Gastrocnemius medialis (tissue), 4 donors: ENCODE data around the gene WDR72. TPM values are rescaled to one million over a fixed set of nuclear protein-coding genes. Genes with fewer than 3 reads are reported as not detected.
A peak's percentile ranks its signal among the peaks of the same experiment; 100 is the strongest.

ENCODE experiments used
- ATAC-seq, 2 donors: fragments of 150-250 bp; one replicate each; pipeline ENCODE4 v1.9.1; 2016
- DNase-seq, 2 donors: peaks; one replicate each; pipeline ENCODE4 v3.0.0-alpha.2; 2019
- H3K27ac ChIP-seq, 4 donors: fragments of 200-600 bp; sonication (generic); 1 replicate in 1 of 4; 2 replicates in 3 of 4; pipeline ENCODE4 v1.5.1; 2016 to 2018; ENCODE audit warnings: mild to moderate bottlenecking in 2 of 4, moderate library complexity in 1 of 4
- H3K27me3 ChIP-seq, 3 donors: fragments of 200-600 bp; sonication (generic) in 2 of 3; 1 replicate in 1 of 3; 2 replicates in 2 of 3; pipeline versions ENCODE4 v1.5.1 to v1.6.0; 2016 to 2019; ENCODE audit warnings: mild to moderate bottlenecking in 1 of 3, moderate library complexity in 1 of 3
- H3K36me3 ChIP-seq, 2 donors: fragments of 200-600 bp; sonication (generic) in 1 of 2; one replicate each; pipeline ENCODE4 v1.5.1; 2017 to 2018
- H3K4me1 ChIP-seq, 2 donors: fragments of 200-600 bp; sonication (generic) in 1 of 2; one replicate each; pipeline ENCODE4 v1.5.1; 2016 to 2017; ENCODE audit warnings: mild to moderate bottlenecking in 2 of 2
- H3K4me3 ChIP-seq, 4 donors: fragments of 200-600 bp; sonication (generic) in 3 of 4; 1 replicate in 1 of 4; 2 replicates in 3 of 4; pipeline ENCODE4 v1.5.1; 2016 to 2019; ENCODE audit warnings: mild to moderate bottlenecking in 2 of 4
- H3K9me3 ChIP-seq, 3 donors: fragments of 200-600 bp; sonication (generic) in 2 of 3; 1 replicate in 1 of 3; 2 replicates in 2 of 3; pipeline ENCODE4 v1.5.1; 2016 to 2019
- POLR2A ChIP-seq, 2 donors: fragments of 450-650 bp; IDR thresholded peaks; one replicate each; pipeline ENCODE4 v1.6.1; 2017; ENCODE audit warnings: antibody characterized with exemption in 2 of 2, mild to moderate bottlenecking in 2 of 2, moderate library complexity in 2 of 2
- in situ Hi-C, 4 donors: fragments of 200-750 bp; cut with MboI; loops; one replicate each; pipeline versions ENCODE4 v1.15.0 to v1.8.0; 2017; ENCODE audit warnings: low sequenced_read_pairs in 4 of 4
- intact Hi-C: fragments of 100-400 bp; cut with DNase I; formaldehyde crosslinking; loops from one replicate; pipeline ENCODE4 v1.15.1; 2023; ENCODE audit warnings: low total_unique reads
- total RNA-seq, 4 donors: library from RNA; depleted of rRNA; stranded (reverse); fragments of >200 nt; gene quantifications; one replicate each; pipeline versions ENCODE4 v1.1.0 to v1.2.3, GENCODE V29; 2016
- TF ChIP-seq, protein P1 (sequence below), 5 experiments: fragments of 450-650 bp in 3 of 5; fragments of 200-600 bp in 2 of 5; sonication (generic) in 2 of 5; IDR thresholded peaks in 4 of 5; conservative IDR thresholded peaks in 1 of 5; 1 replicate in 4 of 5; 2 replicates in 1 of 5; pipeline ENCODE4 v1.5.1; 2016 to 2019; ENCODE audit warnings: antibody characterized with exemption in 5 of 5, mild to moderate bottlenecking in 3 of 5, moderate library complexity in 3 of 5

WDR72 gene
- total RNA-seq: under 1 TPM in 1 of 4 donors, not detected in 3; 0.11 TPM

DNA sequence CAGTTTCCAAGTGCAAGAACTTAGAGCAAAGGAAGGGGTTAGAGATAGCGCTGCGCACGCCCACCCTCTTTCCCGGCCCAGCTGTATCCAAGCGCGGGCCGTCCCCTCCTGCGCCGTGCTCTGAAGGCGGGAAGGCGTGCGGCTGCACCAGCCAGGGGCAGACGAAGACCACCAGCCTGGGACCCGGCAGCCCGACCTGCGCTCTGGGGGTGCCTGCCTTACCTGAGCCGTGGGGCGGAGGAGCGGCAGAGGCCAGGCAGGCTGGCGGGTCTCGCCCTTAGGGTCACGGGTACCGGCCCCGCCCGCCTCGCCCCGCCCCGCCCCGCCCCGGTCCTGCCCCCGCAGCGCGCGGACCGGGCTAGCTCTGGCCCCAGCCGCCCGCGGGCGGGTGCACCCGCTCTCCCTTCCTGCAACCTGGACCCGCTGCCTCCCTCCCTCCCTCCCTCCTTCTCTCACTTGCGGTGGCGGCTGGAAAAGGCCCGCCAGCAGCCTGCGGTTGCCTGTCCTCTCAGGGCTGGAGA is at the start of gene WDR72:
Gene WDR72, minus strand, starts transcription at position 253 of the 521 bp plus-strand sequence. CDS start 26,514 bp downstream, outside the sequence.
- ATAC-seq (no peak), DNase-seq (no peak)
- Histone ChIP-seq H3K27ac (no peak within 1 kb of the TSS), H3K4me3 (peak within 1 kb of the TSS in 2 of 4 donors; percentile 14 to 25), H3K4me1 (no peaks in the 10 kb centered on the region), H3K27me3 (peaks cover 8 to 23% (median 10%) of the 10 kb centered on the region in 3 donors), H3K36me3 (no peaks in the 10 kb centered on the region), H3K9me3 (no peaks in the 10 kb centered on the region)
- no peak for TF ChIP-seq POLR2A (IDR thresholded peaks at IDR 0.05)
- TF ChIP-seq, protein P1, sequence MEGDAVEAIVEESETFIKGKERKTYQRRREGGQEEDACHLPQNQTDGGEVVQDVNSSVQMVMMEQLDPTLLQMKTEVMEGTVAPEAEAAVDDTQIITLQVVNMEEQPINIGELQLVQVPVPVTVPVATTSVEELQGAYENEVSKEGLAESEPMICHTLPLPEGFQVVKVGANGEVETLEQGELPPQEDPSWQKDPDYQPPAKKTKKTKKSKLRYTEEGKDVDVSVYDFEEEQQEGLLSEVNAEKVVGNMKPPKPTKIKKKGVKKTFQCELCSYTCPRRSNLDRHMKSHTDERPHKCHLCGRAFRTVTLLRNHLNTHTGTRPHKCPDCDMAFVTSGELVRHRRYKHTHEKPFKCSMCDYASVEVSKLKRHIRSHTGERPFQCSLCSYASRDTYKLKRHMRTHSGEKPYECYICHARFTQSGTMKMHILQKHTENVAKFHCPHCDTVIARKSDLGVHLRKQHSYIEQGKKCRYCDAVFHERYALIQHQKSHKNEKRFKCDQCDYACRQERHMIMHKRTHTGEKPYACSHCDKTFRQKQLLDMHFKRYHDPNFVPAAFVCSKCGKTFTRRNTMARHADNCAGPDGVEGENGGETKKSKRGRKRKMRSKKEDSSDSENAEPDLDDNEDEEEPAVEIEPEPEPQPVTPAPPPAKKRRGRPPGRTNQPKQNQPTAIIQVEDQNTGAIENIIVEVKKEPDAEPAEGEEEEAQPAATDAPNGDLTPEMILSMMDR (IDR thresholded peaks at IDR 0.05 in 4 of 5, conservative IDR thresholded peaks at IDR 0.05 in 1 of 5): no peak
- in situ Hi-C loops: no loop called here
- intact Hi-C loops: no loop called here

DNA sequence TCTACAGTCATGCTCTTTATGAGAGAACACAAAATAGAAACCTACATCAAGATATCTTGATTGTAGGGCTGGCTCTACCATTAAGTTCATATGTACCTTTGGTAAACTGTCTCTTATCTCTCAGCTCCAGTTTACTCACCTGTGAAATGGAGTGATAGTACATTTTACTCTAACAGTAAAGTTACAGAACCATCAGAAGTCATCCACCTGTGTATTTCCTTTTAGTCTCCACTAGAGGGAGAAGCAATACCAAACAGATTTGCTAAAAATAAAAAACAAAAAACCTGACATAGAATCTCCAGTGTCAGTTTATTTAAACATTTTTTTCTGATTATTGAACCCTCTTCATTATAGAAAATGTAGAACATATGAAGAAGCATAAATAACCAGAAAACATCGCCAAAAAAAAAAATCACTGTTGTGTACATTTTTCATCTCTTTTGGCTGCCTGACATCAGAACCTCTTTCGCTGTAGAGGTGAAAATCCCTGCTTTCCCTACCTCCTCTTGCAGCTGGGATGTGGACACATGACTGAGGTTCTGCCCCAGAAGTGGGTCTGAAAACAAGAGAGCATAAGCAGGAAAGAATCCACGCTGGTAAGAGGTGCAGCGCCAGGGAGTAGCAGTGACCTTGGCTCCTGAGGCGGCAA is 48.7 kb upstream of the WDR72 start:
- intact Hi-C loops: no loop called here
- Histone ChIP-seq H3K27ac (no peak overlapping the region), H3K9me3 (no peaks in the 10 kb centered on the region), H3K4me1 (no peaks in the 10 kb centered on the region), H3K36me3 (no peaks in the 10 kb centered on the region), H3K4me3 (no peak overlapping the region), H3K27me3 (no peaks in the 10 kb centered on the region)
- DNase-seq (no peak), ATAC-seq (no peak)
- TF ChIP-seq, protein P1 (IDR thresholded peaks at IDR 0.05 in 4 of 5, conservative IDR thresholded peaks at IDR 0.05 in 1 of 5): peak in 2 of 5 experiments; percentile 12 to 39
- TF ChIP-seq POLR2A (IDR thresholded peaks at IDR 0.05): no peak
- in situ Hi-C loops: no loop called here

DNA sequence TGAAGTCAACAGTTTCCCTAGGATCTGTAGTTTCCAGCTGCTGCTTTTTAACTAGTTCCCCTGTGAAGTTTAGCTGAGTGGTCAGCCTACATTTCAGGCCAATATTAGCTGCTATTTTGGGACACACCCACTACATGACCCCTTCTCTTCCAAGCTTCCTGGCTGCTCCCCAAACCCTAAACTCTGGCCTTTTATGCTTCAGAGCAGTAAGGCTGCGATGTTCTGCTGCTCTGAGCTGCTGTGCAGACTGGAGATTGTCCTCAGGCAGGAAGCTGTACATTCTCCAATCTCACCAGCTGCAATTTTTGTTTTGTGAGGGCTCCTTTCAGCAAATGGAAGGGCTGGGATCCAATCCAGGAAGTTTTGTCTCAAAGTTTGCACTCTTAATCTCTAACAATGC is 48.0 kb upstream of the WDR72 start:
- Histone ChIP-seq H3K4me1 (no peaks in the 10 kb centered on the region), H3K36me3 (no peaks in the 10 kb centered on the region), H3K27me3 (no peaks in the 10 kb centered on the region), H3K27ac (no peak overlapping the region), H3K9me3 (no peaks in the 10 kb centered on the region), H3K4me3 (no peak overlapping the region)
- intact Hi-C loops: no loop called here
- no peak for TF ChIP-seq POLR2A (IDR thresholded peaks at IDR 0.05)
- TF ChIP-seq, protein P1 (IDR thresholded peaks at IDR 0.05 in 4 of 5, conservative IDR thresholded peaks at IDR 0.05 in 1 of 5): no peak
- DNase-seq (no peak), ATAC-seq (no peak)
- in situ Hi-C loops: no loop called here

DNA sequence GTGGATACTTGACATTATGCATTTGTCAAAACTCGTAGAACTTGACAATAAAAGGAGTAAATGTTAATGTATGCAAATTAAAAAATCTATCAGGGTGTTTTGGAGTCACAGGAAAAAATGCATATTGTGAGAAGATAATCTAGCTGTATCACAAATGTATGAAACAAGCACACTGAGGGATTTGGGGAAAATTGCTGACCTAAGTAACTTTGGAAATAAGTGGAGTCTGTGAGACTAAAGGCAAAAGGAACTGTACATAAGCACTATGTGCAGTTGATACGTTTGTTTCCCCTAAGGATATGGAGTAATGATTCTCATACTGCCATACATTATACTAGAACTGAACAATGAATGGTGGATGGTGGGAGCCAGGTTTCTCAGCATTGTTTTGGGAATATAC is 43.2 kb upstream of the WDR72 start:
- Histone ChIP-seq H3K27ac (no peak overlapping the region), H3K4me3 (no peak overlapping the region), H3K9me3 (no peaks in the 10 kb centered on the region), H3K27me3 (no peaks in the 10 kb centered on the region), H3K36me3 (no peaks in the 10 kb centered on the region), H3K4me1 (no peaks in the 10 kb centered on the region)
- TF ChIP-seq POLR2A (IDR thresholded peaks at IDR 0.05): no peak
- TF ChIP-seq, protein P1 (IDR thresholded peaks at IDR 0.05 in 4 of 5, conservative IDR thresholded peaks at IDR 0.05 in 1 of 5): no peak
- DNase-seq: no peak
- in situ Hi-C loops: no loop called here
- ATAC-seq: no peak
- intact Hi-C loops: no loop called here
